Measurements from ENCODE around the gene HOXB4.
A peak's percentile ranks its signal among the peaks of the same experiment; 100 is the strongest.

Gene HOXB4

DNA sequence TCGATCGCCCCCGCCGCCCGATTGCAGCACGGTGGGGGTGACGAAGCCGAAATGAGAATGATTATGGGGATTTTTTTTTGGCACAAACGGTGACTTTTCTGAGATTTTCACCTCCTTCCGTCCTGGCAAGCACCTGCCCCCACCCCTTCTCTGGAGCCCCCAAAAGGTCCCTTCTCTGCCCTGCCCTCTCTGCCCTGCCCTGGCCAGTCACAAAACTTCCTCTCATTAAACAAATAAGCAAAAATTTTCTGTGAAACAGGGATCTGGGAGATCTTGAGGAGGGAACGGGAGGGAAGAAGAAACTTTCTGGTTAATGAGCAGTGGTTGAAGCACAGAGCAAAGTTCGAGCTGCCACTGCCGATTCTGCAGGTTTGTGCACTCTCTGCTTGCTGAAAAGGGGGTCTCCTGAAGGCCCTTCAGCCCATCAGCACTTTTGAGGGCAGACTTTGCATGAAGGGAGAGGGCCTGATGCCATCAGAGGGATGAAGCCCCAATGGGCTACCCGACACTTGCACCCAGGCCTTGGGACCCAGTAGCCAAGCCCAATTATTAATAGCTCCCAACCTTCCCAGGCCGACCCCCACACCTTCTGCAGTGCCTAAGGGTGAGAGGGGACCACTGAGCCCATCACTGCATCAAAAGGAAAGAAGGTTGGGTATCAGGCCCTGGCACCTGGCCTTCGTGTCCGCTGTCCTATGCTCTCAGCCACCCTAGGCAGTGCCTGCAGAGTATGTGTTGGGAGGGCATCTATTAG lies 38.0 kb upstream of the HOXB4 start:
- no peak for DNase-seq
- intact Hi-C loops (cut with DNase I), result loop anchor here (5.0 to 10.0 kb wide), 2 partner anchors 264 to 379 kb away; partner anchors contain the start of gene IGF2BP1

DNA sequence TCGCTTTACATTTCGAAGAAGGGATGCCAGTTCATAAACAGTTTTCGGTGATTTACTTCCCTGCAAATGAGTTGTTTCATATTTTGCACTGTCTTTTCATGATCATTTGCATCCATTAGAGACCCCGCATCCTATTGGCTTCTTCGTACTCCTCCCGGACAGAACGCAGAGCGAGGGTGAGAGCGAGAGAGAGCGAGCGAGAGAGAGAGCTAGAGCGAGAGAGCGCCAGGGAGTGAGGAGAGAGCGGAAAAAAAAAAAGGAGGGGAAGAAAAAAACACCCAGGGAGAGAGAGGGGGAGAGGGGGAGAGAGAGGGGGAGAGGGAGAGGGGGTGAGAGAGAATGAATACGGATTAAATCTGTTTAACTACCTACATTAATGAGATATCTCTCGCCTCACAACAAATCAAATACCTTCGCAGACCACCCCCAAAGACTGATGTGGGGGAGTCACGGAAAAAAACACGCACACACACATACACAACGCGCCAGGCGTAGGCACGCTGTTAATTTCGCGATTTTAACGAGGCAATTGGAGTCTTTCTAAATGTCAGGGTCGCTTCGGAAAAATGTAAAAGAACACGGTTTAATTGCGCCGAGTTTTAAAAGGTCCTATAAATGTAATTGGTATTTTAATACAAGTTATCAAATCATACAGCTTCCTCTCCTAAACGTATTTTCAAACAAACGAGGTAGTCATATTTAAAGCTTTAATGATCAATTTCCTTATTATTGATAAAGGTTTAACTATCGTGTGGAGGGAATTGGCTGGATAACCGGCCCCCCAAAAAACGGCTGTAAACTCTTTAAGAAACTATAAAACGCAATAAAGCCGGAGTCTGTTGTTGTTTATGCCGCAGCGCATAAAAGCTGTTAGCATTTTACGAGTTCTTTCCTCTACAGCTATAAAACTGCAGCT lies 37.2 kb upstream of the HOXB4 start, which contains the start of gene HOXB8:
Gene HOXB8 (minus strand): TSS at position 246 of the 916 bp plus-strand sequence. CDS start 588 bp downstream, outside the sequence.
- DNase-seq, result no peak
- intact Hi-C loops (cut with DNase I), result loop anchor here (5.0 to 10.0 kb wide), 2 partner anchors 263 to 379 kb away; partner anchors contain the start of gene IGF2BP1

DNA sequence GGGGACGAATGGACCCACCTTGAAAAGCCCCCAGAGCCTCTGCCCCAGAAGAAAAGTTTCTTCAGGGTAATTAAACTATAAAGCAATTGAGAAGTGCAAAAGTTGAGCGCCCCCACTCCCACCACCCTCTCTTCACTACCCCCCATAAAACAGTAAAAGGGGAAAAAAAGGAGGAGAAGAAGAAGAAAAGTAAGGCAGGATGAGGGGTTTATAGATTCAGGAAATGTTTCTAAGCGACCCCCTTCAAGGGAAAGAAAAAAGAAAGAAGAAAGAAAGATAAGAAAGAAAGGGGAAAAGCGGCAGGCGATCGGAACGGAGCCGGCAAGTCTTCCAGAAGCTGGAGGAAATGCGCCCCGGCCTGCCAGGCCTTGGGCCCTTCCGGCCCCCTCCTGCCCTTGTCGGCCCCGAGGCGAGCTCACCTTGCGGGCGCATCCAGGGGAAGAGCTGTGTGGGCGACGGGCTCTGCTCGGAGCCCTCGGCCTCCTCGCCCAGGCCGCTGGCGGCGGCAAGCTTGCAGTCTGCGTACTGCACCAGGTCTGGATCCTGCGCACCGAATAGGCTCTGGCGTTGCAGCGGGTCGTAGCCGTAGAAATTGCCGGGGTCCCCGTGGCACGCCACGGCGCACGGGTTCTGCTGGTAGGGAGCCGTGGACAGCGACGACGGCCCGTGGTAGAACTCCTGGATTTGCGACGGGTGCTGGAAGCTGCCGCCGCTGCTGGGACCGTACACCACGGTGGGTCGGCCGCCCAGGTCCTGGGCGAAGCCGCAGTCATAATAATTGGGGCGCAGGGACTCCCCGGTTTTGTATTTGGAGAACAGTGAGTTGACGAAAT lies 35.9 kb upstream of the HOXB4 start:
- DNase-seq, result no peak
- intact Hi-C loops (cut with DNase I), result loop anchor here (10.0 kb wide), 1 partner anchor 381 kb away; the partner anchor contains the start of gene IGF2BP1

DNA sequence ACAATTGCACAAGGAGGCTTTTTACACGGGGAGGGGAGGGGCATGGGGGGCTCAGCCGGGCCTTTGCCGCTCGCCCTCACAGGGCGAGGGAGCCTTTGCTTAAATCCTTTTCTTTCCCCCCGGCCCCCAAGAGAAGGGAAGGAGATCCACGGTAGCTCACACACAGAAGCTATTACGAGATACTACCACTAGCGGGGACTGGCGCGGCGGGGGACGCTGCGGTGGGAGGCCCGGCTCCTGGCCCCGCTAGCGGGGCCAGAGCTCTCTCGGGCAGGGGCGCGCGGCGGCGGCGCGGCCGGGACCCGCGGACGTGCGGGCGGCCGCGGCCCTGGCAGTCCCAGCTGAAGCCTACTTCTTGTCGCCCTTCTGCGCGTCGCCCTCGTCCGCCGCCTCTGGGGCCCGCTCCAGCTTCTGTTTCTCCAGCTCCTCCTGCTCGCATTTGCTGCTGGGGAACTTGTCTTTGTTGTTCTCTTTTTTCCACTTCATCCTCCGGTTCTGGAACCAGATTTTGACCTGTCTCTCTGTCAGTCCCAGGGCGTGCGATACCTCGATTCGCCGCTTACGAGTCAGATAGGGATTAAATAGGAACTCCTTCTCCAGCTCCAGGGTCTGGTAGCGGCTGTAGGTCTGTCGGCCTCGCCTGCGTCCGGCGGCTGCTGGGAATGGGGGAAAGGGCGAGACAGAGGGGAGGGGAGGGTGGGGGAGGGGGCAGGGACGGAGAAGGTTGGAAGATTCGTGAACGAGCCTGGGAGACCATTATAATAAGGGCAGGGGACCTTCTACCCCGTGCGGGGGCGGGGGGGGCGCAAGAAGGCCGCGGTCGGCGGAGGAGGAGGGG lies 34.9 kb upstream of the HOXB4 start:
- DNase-seq, result peak in 1 of 10 donors; percentile 69
- intact Hi-C loops (cut with DNase I), result loop anchor here (10.0 kb wide), 1 partner anchor 382 kb away; the partner anchor contains the start of gene IGF2BP1

DNA sequence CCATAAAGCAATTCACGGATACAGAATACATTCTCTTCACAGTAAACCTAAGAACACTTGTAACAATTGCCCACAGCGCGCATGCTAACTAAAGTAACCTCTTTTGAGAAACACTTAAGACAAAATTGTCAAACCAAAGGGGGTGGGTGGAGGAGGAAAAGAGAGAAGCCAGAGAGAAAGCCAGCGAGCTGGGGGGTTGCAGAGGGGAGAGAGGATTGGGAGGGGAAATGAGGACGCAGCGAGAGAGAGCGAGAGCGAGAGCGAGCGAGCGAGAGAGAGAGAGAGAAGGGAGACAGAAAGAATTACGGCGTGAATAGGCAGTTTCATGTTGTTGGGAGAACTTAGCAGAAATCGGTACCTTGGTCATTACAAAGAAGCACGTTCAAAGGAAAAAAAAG lies 34.3 kb upstream of the HOXB4 start:
- intact Hi-C loops (cut with DNase I), result loop anchor here (10.0 kb wide), 1 partner anchor 382 kb away; the partner anchor contains the start of gene IGF2BP1
- DNase-seq, result no peak

DNA sequence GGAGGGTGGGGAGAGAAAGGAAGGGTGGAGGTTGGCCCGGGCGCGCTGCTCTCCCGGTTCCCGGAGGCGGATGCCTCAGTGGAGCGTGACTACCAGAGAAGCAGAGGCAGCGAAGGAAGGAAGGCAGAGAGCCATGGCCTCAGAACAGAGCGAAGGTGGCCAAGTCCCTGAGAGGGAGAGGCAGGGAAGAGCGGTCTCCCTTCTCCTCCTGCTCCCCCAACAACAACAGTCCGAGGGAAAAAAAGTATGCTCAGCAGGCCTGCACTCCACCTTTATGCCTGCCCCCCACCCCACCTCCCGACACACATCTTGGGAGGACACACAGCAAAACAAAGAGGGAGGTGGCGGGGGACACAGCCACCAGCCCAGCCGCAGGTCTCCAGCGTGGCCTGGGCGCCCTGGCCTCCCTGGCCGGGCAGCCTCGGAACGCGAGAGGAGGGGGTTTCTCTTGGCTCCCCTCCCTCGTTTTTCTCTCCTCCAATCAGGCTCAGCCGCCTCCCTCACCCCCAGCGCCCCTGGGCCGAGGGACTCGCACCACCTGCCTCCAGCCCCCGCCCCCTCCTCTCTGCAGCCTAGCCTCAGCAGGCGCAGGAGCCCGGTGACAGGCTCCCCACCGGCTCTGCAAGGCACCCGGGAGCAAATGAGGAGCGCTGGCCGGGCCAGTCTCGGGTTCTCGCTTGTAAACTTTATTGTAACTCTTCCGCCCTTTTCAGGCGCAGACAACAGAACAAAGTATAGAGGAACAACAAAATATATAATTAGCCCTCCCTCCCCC lies 33.7 kb upstream of the HOXB4 start:
- peak in 1 of 10 donors; percentile 32 for DNase-seq
- intact Hi-C loops (cut with DNase I), result loop anchor here (10.0 kb wide), 1 partner anchor 383 kb away; the partner anchor contains the start of gene IGF2BP1

DNA sequence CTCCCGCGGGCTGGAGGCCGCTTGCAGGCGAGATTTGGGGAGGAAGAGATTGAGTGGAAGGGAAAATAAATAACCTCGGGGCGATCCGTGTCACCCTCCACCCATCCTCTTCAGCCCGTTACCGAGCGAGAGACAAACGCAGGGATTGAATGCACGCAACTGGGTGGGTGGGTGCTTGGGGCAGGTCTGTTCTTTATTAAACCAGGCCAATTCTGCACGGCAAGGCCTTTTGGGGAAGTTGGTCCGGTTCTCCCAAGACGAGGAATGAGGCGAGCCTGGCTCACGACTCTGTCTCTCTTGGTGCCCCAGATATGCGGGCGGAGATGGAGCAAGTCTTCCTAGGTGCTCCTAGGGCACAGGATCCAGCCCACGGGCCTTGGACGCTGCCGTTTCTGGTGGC lies 33.1 kb upstream of the HOXB4 start:
- intact Hi-C loops (cut with DNase I), result loop anchor here (10.0 kb wide), 1 partner anchor 384 kb away; the partner anchor contains the start of gene IGF2BP1
- no peak for DNase-seq

DNA sequence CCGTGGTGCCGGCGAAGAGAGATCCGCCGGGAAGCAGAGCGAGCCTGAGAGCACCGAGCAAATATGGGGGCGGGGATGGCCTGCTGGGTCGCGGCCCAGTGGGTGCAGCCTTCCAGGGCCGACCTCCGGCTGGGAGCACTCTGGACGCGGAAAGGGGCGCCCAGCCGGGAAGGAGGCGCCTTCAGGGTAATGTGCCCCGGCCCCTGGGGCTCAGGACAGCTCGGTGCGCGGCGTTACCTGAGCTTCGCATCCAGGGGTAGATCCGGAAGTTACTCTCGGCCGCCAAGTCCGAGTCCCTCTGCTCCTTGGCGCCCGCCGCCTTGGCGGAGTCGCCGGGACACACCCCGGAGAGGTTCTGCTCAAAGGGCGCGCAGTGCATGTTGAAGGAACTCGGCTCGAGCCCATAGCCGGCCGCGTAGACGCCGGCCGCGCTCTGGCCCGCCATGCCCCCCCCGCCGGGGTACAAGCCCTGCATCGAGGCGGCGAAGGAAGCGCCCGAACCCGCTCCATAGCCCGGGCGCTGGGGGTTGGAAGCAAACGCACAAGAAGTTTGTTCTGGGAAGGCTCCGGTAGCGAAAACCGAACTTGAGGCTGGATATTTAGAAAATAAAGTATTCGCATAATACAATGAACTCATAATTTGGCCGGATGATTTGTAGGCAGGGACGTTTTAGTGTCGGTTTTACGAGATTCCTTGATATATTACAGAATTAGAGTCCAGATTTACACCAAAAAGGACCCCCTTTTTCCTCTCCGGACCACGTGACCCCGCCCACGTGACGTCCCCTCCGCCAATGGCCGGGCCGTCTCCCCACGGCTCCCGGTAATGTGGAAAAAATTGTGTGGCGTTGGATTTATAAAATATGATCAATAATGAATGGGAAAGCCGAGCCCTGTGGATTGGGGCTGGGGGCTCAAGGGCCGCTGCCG lies 32.4 kb upstream of the HOXB4 start, which contains the start of gene HOXB7:
Gene HOXB7 (minus strand): TSS at position 736 of the 930 bp plus-strand sequence. CDS start 99 bp downstream, at position 637.
- DNase-seq, result peak in 3 of 10 donors; percentile 14 to 38 (median 30)
- intact Hi-C loops (cut with DNase I), result loop anchor here (10.0 kb wide), 1 partner anchor 384 kb away; the partner anchor contains the start of gene IGF2BP1

DNA sequence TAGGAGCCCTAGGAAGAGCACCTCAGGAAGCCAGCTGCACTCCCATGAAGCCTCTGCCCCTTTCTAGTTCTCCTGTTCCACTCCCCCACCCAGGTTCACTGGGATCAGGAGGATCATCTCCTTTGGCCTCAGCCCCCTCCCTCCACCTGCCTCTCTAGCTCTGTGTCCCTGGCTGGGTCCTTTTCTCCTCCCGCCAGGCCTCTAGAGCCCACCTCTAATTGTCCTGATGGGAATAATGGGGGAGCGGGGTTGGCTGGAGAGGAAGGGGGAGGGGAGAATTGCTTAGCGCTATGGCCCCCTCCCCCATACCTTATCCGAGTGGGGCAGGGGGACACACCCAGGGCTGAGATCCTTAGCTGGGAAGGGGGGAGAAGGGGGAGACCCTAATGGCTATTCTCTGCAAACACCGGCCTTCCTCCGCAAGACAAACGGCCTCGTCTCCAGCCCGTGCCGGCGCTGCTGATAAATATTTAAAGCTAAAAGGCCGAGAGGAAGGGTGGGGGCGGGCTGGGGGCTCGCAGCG lies 31.7 kb upstream of the HOXB4 start:
- DNase-seq, result no peak
- intact Hi-C loops (cut with DNase I), result loop anchor here (10.0 kb wide), 1 partner anchor 385 kb away; the partner anchor contains the start of gene IGF2BP1

DNA sequence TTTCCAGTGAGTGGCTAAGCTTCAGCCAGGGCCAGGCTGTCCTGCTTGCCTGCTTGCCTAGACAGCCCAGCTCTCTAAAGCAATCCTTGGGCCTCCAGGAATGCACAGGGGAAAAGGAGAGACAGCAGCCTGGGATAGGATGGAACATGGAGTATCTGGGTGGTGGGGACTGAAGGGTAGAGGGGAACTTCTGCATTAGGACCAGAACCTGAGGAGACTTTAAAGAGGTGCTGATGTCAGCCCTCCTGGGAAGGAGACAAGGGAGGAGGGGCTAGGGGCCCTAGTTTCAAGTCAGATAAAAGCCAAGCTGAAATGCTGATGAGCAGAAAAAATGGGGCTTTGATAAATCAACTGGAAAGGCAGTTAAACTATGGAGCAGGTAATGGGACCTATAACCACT lies 30.9 kb upstream of the HOXB4 start:
- DNase-seq, result no peak
- intact Hi-C loops (cut with DNase I), result no loop called here

DNA sequence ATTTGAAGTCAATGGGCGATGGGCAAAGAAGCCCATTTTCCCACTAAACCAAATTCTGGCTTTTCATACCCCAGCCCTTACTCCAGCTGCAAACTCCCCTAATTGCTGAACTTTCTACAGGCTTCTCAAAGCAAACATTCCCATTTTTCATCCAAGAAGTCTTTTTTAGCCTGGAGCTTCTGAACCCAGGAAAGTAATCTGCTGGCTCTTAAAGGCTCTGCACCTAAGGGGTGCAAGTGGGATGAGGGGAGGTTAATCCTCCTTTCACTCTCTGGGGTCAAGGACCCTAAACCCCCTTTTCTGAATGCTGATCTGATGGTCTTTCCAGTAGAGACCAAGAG lies 30.3 kb upstream of the HOXB4 start:
- intact Hi-C loops (cut with DNase I), result no loop called here
- no peak for DNase-seq

DNA sequence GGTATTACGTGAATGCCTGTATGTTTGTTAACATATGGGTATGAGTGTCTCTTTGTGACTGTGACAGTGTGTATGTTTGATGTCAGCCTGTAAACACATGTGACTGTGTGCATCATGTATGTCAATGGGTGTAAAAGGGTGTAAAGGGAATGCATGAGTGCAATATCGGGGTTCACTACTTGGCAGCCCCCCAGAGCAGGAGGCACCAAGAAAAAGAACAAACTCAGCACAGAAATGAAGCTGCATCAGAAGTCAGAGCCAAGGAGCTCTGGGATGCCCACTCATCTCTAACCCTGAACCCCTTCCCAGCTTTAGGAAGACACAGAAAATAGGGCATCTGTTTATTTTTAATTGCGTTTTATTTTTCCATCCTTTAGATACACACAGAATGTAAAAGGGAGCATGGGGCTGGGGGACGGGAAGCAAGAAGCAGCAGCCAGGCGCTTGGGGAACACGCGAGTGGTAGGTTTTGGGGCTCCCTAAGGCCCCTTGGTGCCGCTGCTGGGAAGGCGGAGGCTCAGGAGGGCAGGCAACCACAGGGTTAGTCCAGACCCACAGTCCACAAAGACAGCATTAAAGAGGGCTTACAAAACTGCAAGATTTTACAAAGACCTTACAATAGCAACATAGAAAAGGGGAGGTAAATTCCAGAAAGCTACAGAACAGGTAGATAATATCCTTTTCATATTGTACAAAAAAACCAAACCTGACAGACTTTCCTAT lies 28.9 kb upstream of the HOXB4 start:
- intact Hi-C loops (cut with DNase I), result no loop called here

DNA sequence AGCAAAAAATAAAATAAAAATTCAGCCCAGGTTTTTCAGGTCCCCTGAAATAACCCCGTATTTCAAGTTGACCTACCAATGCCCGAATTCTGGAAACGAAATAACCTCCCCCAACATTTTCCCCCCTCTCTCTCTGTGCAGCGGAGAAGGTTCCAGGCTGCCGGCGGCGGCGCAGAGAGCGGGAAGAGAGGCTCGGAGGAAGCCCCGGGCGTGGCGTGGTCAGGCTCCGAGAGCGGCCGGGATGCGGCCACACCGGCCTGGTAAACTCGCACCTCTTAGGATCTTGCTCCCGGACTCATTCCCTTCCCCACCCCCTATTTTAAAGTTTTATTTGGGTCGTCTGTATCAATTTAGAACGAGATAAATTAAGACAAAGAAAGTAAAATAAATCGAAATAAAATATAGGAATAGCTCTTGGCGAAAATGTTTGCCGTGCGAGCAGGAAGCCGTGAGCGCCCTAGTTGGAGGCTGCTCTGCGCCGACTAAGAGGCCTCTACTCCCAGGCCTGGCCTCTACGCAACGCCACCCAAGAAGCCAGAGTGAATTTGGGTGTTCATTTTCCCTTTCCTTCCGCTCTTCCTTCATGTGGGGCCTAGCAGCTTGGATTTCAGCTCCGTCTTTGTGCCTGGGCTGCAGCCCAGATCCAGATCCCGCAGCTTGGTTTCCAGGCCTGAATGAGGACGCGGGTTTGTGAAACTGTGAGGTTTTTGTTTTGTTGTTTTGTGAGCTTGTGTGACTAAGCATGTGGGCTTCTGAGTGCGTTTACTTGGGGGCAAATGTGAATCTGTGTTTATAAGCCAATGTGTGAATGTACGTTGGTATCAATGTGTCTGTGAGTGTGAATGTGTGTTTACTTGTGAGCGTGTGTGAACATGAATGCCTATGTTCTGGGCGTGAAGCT lies 28.1 kb upstream of the HOXB4 start:
- DNase-seq, result peak in 1 of 10 donors; percentile 73

More for the DNA sequence above, 28.9 kb upstream of the HOXB4 start:
- DNase-seq, result peak in 1 of 10 donors; percentile 49

DNA sequence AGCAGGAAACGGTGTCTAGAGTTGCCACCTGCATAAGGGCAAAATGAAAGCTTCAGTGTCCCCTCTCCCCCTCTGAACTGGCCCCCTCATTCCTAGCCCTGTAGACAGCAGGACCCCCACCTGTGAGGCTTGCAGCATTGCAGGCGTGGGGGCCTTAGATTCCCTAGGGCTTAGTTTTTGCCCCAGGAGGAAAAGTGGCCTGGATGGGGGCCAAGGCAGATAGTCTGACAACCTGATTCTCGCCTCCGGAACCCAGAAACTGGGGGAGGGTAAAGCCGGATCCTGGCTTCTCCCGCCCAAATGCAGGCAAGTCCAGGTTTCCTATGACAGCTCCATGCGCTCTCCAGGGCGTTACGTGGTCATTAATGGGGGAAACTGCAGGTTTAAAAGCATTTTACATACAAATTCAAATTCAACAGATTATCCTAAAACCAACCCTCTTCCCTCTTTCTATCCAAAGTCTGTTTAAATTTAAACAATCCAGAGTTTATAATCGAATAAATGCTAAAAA lies 27.3 kb upstream of the HOXB4 start:
- intact Hi-C loops (cut with DNase I), result no loop called here
- no peak for DNase-seq

More for the DNA sequence above, 28.1 kb upstream of the HOXB4 start:
- intact Hi-C loops (cut with DNase I), result no loop called here
